Right lobe of liver (tissue), 4 donors: ENCODE measurements around the gene GNB1L.

Experiments used
- CTCF ChIP-seq, 4 donors: fragments of 200-600 bp in 3 of 4; fragments of 450-650 bp in 1 of 4; IDR thresholded peaks; one replicate each; pipeline versions ENCODE4 v1.5.1 to v1.8.0; 2016 to 2022; ENCODE audit warnings: antibody characterized with exemption in 4 of 4, mild to moderate bottlenecking in 2 of 4
- POLR2A ChIP-seq: fragments of 450-650 bp; IDR thresholded peaks from one replicate; pipeline ENCODE4 v1.6.1; 2017; ENCODE audit warnings: antibody characterized with exemption, mild to moderate bottlenecking
- donor health status: DM: no; HTN: no; CAD: no.
- donor health status: DM: no; HTN: no; CAD: no.
- donor health status: DM: no; HTN: yes; CAD: no.

- no peak for TF ChIP-seq CTCF (IDR thresholded peaks at IDR 0.05)
- TF ChIP-seq POLR2A: no peak
Measured at GRCh38 chr22:19896665-19897355, 42.1 kb upstream of the GNB1L start.
